Amniotic epithelial cell (primary cell): ENCODE results near the gene MELK.
A peak's percentile ranks its signal among the peaks of the same experiment; 100 is the strongest.

Source experiments
- DNase-seq: peaks from one replicate; pipeline ENCODE4 v3.0.0-alpha.2; 2010; ENCODE audit warnings: low read depth

The MELK gene

GRCh38 chr9:36584620-36585460, 12.1 kb downstream of the MELK start:
- DNase-seq = peak; percentile 84

DNA sequence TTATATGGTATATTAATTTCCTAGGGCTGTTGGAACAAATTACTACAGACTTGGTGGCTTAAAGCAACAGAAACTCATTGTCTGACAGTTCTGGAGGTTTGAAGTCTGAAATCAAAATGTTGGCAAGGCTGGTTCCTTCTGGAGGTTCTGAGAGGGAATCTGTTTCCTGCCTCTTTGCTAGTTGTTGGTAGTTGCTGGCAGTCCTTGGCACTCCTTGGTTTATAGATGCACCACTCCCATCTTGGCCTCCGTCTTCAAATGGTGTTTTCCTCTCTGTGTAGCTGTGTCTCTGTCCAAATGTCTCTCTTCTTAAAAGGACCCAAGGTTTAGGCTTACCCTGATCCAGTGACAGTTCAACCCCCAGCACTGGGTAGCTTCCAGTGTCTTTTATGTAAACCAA, 17.5 kb downstream of the MELK start:
- DNase-seq = no peak

- DNase-seq = no peak
Observed at GRCh38 chr9:36592801-36593583, 20.3 kb downstream of the MELK start.

GRCh38 chr9:36594213-36594612, 21.5 kb downstream of the MELK start:
- DNase-seq = no peak

- peak; percentile 74 for DNase-seq
Observed at GRCh38 chr9:36597412-36598178, 24.9 kb downstream of the MELK start.

DNA sequence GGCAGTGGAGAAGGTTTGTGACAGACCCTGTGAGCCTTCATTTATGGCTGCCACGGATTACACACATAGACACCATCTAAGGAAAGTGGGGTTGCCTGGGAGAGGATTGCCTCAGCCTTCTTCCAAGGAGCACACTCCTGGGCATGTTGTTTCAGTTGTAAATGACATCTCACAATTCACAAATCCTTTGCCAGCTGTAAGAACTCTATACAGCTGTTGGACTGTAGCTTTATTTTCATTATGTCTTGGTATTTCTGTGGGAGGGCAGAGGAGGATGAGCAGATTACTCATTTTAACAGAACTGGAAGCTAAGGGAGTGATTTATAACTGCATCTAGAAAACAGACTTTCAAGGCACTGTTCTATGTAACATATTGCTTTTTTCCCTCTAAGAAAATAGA, 25.6 kb downstream of the MELK start:
- peak; percentile 88 for DNase-seq

GRCh38 chr9:36603006-36603405, 30.3 kb downstream of the MELK start:
- peak; percentile 38 for DNase-seq

GRCh38 chr9:36609306-36609705, 36.6 kb downstream of the MELK start:
- no peak for DNase-seq

DNA sequence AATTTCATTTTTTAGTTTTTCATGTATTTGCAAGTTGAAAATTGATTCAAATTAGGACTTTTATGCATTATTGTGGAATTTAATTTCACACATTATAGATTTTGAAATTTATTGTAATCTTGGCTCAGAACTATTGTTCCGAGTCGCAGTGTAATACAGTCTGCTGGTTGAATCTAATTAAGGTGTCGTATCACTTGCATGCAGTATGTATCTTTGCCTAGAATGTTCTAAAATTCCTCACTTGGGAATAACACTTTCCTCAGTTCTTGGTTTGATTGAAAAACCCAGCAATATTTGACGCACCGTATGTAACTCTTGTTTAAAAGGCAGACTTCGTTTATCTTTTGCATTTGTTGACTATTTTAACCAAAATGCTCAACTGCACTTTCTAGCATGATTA, 49.4 kb downstream of the MELK start:
- DNase-seq = no peak

DNA sequence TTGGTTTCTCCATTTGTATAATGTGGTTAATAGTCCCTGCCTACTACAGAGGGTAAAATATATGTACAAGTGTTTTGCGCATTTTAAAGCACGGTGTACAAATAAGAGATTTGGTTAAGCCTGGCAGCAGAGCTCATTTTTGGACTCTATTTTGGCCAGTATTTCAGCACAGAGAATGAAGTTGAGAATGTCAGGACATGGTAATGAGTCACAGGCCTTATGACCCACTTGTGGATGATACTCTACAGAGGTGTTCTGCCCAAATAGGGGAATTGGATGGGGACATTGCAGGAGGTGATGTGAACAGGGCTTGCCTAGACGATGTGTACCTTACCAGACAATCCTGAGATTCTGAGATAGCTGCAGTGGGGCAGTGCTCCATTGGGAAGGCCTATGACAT, 50.6 kb downstream of the MELK start:
- DNase-seq = peak; percentile 21

DNA sequence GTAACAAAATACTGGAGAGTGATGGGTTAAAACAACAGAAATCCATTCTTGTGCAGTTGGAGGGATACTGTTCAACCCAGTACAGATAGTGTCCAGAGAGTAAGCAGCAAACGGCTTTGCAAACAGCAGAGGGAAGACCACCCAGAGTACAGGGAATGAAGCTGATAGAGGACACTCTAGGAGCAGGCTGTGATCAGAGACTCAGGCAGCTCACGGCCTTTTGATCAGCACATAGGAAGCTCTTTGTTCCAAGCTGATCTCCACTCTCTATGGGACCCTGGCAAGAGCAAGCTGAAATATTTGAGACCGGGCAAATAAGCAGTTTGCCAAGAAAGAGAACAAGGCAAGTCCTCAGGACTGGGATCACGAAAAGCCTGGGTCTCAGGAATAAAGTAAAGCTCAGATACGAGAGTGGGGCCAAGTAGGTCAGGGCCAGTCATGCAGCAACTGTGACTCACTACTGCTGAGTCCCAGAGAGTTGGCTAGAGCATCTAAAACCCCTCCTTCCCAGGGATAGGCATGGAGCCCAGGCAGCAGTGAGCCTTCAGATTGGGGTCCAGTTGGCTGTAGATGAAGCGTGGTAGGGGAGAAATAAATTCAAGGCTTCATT, 52.4 kb downstream of the MELK start:
- DNase-seq = peak; percentile 82

- peak; percentile 50 for DNase-seq
Observed at GRCh38 chr9:36632892-36633291, 60.2 kb downstream of the MELK start.

- DNase-seq = no peak
Observed at GRCh38 chr9:36637491-36638270, 65.0 kb downstream of the MELK start.

- no peak for DNase-seq
Observed at GRCh38 chr9:36640771-36641381, 68.2 kb downstream of the MELK start.

DNA sequence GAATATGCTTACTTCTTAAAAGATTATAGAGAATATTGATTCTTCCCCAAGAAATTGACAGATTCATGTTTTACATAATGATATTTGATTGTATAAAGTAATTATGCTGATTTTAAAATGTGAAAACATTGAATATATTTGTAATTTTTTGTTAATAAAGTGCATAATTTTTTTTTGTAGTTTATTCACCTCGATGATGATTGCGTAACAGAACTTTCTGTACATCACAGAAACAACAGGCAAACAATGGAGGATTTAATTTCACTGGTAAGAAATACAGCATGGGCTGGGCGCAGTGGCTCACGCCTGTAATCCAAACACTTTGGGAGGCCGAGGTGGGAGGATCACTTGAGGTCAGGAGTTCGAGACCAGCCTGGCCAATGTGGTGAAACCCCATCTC, 70.1 kb downstream of the MELK start:
- no peak for DNase-seq

DNA sequence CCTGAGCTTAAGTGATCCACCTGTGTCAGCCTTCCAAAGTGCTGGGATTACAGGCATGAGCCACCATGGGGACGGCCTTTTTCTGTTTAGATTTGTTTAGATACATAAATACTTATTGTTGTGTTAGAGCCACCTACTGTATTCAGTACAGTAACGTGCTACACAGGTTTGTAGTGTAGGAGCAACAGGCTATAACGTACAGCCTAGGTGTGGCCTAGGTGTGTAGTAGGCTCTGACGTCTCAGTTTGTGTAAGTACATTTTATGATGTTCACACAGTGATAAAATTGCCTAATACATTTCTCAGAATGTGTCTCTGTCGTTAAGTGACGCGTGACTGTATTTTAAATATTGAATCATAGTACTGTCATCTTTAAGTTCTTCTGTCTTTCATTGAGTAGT, 84.1 kb downstream of the MELK start:
- no peak for DNase-seq

- no peak for DNase-seq
Observed at GRCh38 chr9:36659500-36659899, 86.8 kb downstream of the MELK start.

GRCh38 chr9:36664806-36665205, 92.1 kb downstream of the MELK start:
- peak; percentile 12 for DNase-seq

DNA sequence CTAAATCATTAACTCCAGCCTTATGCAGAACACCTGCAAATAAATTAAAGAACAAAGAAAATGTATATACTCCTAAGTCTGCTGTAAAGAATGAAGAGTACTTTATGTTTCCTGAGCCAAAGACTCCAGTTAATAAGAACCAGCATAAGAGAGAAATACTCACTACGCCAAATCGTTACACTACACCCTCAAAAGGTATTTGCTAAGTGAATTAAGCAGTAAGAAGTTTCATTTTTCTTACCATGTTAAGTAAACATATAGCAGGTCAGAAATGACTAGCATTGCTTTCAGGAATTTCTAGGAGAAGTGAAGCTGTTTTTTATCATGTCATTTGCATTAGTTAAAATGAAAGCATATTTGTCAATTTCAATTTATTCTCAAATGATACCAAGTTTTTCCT, 92.7 kb downstream of the MELK start:
- DNase-seq = peak; percentile 17

DNA sequence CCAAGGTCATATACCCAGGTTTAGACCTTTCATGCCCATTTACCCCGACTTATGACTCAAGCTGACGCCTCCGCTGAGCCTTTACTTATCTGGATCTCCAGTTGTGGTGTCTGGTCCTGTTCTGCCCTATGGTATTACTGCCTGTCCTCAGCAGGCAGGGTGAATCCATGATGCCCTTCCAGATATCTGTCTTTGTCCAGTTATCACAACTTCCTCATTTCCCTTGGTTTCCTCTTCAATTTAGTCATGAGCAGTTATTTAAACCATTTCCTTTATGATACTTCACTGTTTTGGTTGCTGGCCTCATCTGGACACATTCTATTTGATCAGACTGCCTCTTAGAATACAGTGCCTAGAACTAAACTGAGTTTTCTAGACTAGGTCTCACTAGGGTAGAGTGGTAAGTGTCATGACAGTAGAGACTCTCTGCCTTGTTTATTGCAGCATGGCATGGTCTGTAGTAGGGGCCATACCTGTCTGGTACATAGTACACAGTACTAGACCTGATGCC, 93.3 kb downstream of the MELK start:
- DNase-seq = peak; percentile 69

- DNase-seq = no peak
Observed at GRCh38 chr9:36671561-36671960, 98.9 kb downstream of the MELK start.
